Neural cell (in vitro differentiated cells): ENCODE data around the gene ATP11A.

Experiments
- CTCF ChIP-seq: fragments of 450-650 bp; IDR thresholded peaks from 2 replicates; pipeline ENCODE4 v1.5.1; 2014; ENCODE audit warnings: antibody characterized with exemption, mild to moderate bottlenecking, moderate library complexity; ENCODE audit not compliant: poor library complexity, severe bottlenecking
- POLR2AphosphoS5 ChIP-seq: IDR thresholded peaks from 2 replicates; pipeline ENCODE4 v1.6.1; 2012
- RAD21 ChIP-seq: fragments of 450-650 bp; conservative IDR thresholded peaks from 2 replicates; pipeline ENCODE4 v1.6.1; 2014; ENCODE audit warnings: antibody characterized with exemption, mild to moderate bottlenecking, moderate library complexity
- TF ChIP-seq, protein P1 (sequence below): IDR thresholded peaks from 2 replicates; pipeline ENCODE4 v1.6.1; 2012; ENCODE audit warnings: borderline replicate concordance

DNA sequence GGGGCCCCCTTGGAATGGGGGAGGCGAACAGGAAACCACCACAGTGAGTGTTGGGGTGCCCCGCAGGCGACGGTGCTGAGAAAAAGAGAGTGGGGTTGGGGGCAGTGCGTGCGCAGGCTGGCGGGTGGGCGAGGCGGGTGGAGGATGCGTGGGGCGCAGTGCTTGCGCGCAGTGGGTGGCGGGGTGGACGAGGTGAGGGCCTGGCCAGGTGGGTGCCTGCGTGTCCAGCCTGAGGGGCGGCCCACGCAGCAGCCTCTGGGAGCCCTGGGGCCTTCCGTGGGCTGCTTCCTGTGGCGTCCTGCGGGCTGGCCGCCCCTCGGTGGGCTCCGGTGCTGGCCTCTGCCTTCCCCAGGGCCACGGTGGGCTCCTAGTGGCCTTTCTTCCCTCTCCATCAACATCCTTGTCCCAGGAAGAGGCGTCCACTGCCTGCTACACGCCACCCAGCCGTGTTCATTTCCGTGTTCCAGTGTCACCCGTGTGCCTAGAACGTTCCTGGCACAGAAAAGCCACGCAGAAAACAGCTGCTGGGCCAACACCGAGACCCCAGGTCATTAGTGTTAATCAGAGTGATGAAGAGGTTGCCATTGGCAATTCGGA is 7.1 kb downstream of the ATP11A start:
- TF ChIP-seq RAD21 (no peak), CTCF (no peak), POLR2AphosphoS5 (no peak)
- TF ChIP-seq, protein P1, sequence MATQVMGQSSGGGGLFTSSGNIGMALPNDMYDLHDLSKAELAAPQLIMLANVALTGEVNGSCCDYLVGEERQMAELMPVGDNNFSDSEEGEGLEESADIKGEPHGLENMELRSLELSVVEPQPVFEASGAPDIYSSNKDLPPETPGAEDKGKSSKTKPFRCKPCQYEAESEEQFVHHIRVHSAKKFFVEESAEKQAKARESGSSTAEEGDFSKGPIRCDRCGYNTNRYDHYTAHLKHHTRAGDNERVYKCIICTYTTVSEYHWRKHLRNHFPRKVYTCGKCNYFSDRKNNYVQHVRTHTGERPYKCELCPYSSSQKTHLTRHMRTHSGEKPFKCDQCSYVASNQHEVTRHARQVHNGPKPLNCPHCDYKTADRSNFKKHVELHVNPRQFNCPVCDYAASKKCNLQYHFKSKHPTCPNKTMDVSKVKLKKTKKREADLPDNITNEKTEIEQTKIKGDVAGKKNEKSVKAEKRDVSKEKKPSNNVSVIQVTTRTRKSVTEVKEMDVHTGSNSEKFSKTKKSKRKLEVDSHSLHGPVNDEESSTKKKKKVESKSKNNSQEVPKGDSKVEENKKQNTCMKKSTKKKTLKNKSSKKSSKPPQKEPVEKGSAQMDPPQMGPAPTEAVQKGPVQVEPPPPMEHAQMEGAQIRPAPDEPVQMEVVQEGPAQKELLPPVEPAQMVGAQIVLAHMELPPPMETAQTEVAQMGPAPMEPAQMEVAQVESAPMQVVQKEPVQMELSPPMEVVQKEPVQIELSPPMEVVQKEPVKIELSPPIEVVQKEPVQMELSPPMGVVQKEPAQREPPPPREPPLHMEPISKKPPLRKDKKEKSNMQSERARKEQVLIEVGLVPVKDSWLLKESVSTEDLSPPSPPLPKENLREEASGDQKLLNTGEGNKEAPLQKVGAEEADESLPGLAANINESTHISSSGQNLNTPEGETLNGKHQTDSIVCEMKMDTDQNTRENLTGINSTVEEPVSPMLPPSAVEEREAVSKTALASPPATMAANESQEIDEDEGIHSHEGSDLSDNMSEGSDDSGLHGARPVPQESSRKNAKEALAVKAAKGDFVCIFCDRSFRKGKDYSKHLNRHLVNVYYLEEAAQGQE: no peak
